ENCODE measurements around the gene UGP2.

- TF ChIP-seq, protein P1, sequence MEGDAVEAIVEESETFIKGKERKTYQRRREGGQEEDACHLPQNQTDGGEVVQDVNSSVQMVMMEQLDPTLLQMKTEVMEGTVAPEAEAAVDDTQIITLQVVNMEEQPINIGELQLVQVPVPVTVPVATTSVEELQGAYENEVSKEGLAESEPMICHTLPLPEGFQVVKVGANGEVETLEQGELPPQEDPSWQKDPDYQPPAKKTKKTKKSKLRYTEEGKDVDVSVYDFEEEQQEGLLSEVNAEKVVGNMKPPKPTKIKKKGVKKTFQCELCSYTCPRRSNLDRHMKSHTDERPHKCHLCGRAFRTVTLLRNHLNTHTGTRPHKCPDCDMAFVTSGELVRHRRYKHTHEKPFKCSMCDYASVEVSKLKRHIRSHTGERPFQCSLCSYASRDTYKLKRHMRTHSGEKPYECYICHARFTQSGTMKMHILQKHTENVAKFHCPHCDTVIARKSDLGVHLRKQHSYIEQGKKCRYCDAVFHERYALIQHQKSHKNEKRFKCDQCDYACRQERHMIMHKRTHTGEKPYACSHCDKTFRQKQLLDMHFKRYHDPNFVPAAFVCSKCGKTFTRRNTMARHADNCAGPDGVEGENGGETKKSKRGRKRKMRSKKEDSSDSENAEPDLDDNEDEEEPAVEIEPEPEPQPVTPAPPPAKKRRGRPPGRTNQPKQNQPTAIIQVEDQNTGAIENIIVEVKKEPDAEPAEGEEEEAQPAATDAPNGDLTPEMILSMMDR (IDR thresholded peaks at IDR 0.05) = no peak
- no peak for TF ChIP-seq POLR2A (IDR thresholded peaks at IDR 0.05)
These were observed 21.1 kb downstream of the UGP2 start for GRCh38 chr2:63862806-63863205.

All from Peyer's patch (tissue), 4 donors.